ENCODE results near the gene WDR36.

Gene WDR36

DNA sequence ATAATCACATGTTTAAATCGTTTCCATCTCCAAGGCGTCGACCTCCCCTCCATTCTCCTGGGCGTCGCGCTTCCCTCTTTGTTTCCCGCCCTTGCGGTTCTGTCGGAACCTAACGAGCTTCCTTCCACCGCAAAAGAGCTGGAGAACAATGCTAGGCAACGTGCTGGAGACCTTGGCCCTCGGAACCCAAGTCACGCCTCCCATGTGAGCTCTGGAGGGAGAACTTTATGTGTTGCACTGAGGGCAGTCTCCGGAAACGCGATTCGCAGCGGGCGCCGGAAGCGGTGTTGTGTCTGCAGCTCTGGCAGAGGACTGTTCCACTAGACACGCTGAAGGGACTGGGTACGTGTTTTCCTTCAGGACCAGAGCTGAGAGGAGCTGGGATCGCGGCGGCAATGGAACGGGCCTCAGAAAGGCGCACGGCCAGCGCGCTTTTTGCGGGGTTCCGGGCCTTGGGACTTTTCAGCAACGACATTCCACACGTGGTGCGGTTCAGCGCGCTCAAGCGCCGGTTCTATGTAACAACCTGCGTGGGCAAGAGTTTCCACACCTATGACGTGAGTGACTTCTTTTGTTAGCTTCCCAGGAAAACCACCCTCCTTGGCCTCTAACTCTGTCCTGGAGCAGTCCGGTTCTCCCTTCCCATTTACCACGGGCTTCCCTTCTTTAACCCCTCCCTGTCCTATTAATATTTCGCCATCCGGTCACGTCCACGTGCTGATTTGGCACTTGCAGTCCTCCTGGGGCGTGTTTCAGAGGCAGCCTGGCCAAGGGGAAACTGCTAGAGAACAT, at the start of gene WDR36:
TSS of gene WDR36 (plus strand) at position 287 of the 792 bp plus-strand sequence. CDS start at position 396, 109 bp downstream.
- DNase-seq (ENCODE audit: low read depth), result peak; percentile 90

DNA sequence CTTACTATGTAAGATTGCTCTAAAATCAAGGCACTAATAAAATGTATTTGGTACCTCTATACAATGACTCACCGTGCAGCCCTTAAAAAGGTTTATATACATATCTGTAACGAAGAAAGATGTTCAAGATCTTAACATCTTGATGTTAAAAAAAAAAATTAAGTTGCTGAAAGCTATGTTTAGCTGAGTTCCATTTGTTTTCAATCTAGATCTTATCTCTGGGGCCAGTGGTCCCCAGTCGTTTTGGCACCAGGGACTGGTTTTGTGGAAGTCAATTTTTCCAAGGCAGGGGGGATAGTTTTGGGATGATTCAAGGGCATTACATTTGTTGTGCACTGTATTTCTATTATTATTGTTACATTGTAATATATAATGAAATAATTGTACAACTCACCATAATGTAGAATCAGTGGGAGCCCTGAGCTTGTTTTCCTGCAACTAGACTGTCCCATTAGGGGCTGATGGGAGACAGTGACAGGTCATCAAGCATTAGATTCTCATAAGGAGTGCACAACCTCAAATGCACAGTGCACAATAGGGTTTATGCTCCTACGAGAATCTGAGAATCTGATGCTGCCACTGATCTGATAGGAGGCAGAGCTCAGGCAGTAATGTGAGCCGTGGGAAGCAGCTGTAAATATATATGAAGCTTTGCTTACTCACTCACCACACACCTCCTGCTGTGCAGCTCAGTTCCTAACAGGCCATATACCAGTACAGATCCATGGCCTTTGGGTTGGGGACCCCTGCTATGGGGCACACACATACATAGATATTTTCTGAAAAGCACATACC, 48.2 kb upstream of the WDR36 start:
- no peak for DNase-seq (ENCODE audit: low read depth)

GRCh38 chr5:111058064-111058463, 34.1 kb upstream of the WDR36 start:
- no peak for DNase-seq (ENCODE audit: low read depth)

DNA sequence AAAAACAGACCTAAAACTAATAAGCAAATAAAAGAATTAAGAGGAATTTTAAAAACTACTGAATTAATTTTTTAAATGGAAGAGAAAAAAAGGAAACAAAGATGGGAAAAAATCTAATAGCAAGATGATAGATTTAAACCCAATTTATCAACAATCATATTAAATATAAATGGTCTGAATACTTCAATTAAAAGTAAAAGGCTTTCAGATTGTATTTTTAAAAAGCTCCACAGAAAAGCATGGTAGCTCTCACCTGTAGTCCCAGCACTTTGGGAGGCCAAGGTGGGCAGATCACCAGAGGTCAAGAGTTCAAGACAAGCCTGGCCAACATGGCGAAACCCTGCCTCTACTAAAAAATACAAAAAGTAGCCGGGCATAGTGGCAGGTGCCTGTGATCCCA, 32.0 kb upstream of the WDR36 start:
- no peak for DNase-seq (ENCODE audit: low read depth)

GRCh38 chr5:111061618-111062017, 30.5 kb upstream of the WDR36 start:
- no peak for DNase-seq (ENCODE audit: low read depth)

- no peak for DNase-seq (ENCODE audit: low read depth)
Measured at GRCh38 chr5:111063709-111064322, 28.3 kb upstream of the WDR36 start.

GRCh38 chr5:111066261-111066938, 25.7 kb upstream of the WDR36 start:
- no peak for DNase-seq (ENCODE audit: low read depth)

GRCh38 chr5:111068213-111068612, 23.9 kb upstream of the WDR36 start:
- no peak for DNase-seq (ENCODE audit: low read depth)

DNA sequence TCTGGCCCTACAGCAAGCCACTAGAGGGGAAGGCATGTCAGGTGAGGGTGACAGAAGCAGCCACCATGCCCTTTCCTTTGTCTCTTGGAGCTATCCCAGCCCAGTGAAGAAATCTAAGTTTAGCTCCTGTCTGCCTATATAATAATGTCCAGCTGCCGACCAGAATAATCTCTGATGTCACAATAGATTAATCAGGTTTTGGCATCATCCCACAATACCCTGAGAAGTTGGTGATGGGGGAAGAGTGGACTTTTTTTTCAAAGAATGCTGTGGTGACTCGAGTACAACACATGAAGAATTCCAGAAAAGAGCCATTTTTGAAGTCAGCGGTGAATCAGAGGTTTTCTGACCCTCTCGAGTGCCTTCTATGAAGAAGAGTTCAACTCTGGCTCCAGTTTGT, 22.3 kb upstream of the WDR36 start:
- DNase-seq (ENCODE audit: low read depth), result no peak

DNA sequence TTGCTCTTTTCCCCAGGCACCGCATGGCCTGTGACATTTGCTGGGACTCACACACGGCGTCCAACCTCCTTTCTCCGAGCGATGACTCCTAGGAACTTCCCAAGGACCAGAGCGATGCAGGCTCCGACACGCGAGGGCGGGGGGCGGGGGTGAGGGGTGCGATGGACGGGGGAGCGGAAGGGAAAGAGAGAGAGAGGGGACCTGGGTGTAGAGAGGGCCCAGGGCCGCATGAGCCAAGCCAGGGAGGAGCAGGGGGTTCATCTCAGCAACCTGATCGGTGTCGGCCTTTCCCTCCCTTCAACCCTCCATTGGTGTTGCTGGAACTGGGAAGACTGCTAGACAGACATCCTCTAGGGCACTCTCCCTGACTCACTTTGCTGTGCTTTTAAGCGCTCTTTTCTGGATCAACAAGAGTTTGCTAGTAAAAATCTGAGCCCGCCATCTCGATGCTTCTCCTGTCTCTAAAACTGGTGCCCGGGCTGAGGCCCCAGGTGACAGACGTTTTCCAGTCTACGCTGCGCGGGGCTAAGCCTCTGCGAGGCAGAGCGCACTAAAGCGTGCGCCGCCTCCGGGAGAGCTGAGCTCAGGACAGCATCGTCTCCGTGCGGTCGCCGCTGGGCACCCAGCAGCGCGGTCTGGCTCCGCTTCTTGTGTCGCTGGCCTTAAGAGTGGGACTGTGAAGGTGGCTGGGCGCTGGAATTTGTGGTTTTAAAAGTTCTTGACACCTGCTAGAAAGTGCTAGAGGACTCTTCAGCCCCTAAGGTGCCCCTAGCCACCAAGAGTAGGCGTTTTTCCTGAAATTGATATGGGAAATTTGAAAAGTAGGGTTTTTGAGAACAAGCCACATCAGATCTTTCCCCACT, 21.6 kb upstream of the WDR36 start:
- DNase-seq (ENCODE audit: low read depth), result peak; percentile 21

DNA sequence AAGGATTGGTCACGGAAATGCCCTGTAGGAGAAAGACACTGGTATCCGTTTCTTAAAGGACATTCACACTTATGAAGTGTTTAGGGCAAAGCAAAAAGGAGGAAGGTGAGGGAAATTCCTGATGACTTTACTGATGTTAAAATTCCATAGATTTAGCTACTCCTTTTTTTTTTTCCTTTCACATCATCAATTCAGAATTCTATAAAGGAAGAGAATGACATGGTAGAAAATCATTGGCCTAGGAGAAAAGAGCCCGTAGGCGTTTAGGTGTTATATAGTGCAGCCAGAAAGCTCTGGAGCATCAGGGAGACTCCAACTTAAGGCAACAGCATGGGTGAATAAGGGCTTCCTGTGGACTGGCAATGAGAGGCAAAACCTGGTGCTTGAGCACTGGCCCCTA, 20.7 kb upstream of the WDR36 start, which contains the start of gene TSLP:
TSS of gene TSLP (plus strand) at position 301 of the 400 bp plus-strand sequence. CDS start 178 bp downstream, outside the sequence.
- DNase-seq (ENCODE audit: low read depth), result no peak

- DNase-seq (ENCODE audit: low read depth), result peak; percentile 52
Measured at GRCh38 chr5:111072949-111073682, 19.0 kb upstream of the WDR36 start.

GRCh38 chr5:111074244-111074643, 17.9 kb upstream of the WDR36 start:
- DNase-seq (ENCODE audit: low read depth), result no peak

GRCh38 chr5:111075520-111075919, 16.6 kb upstream of the WDR36 start:
- no peak for DNase-seq (ENCODE audit: low read depth)

DNA sequence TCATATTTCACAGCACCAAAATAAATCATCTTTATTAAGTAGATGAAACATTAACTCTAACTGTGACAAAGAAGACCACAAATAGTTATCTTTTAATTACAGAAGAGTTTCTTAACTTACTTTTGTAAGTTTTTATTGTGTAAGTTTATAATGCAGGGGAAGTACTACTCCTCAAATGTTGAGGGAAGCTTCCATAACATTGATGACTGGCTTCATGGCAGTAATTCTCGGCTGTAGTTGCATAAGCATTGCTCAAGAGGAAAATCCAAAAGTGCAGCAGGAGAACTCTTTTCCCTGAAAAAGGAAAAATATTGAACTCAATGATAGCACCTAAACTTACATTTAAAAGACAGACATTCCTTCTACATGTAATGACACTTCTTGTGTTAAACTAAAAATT, 16.1 kb upstream of the WDR36 start:
- no peak for DNase-seq (ENCODE audit: low read depth)

DNA sequence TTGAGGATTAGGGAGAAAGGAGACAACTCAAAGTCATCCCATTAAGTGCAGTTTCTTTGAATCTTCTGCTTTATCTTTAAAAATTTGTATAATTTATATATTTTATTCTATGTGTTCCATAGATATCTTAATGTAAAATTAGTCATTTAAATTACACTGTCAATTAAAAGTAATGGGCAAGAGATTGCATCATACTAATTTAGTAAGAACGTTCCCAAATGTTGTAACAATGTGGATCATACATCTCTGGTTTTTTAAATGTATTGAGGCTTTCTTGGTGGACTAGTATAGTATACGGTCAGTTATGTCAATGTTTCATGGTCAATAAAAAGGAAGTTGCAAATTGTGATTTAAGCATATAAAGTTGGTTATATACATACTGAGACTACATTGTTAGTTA, 14.5 kb upstream of the WDR36 start:
- no peak for DNase-seq (ENCODE audit: low read depth)

DNA sequence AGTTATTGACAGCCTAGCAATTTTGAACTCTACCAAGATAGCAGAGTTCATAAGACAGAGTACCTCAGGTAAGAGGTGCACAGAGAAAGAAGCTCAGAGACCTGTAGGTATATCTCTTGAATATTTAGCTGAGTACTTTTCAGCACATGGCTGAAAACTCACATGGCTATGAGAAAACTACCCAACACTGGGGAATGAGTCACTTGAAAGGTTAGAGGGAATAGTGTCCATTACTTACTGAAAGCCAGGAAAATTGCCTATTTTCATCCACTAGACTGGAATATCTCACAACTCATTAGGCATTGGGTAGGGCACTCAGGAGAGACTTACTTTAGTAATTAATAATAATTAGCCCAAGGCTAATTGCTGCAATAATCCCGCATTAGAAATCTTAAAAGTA, 12.3 kb upstream of the WDR36 start:
- no peak for DNase-seq (ENCODE audit: low read depth)

GRCh38 chr5:111083323-111083722, 8.8 kb upstream of the WDR36 start:
- DNase-seq (ENCODE audit: low read depth), result no peak

GRCh38 chr5:111095982-111096381, 3.8 kb downstream of the WDR36 start:
- no peak for DNase-seq (ENCODE audit: low read depth)

DNA sequence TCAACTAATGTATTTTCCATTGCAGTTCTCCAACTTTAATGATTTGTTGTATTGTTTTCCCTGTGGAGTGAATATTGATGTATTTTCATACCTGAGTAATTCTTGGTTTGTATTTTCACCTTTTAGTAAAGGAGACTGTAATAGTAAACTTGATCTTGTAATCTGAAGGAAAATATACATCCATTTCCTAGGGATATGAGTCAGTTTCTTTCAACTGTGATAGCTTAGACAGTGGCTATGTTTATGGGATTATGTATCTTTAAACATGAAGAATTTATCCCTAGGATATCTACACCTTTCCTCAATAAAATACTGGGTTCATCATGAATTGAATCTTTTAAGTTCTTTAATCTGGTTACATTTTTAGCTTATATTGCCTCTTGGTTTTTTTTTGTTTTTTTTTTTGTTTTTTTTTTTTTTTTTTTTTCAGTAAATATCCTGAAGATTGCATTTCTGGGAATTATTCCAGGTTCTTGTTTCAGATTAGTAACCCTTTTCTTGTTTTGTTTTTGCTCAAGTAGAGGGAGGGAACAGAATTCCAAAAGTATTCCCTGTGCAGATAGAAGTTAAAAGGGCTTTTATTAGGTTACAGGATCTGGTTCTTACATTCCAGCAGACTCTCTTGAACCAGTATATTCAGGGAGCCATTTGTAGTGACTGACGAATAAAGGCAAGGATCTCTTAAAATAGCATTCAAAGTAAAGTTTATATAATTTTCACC, 7.1 kb downstream of the WDR36 start:
- no peak for DNase-seq (ENCODE audit: low read depth)

Data from activated T-cell treated with anti-CD3 and anti-CD28 coated beads for 24 hours (primary cell).